GM18511 (cell line): ENCODE results near the gene HS6ST3.

Experiments used
- ATAC-seq: cut with Tn5 transposase; IDR thresholded peaks from one replicate; pipeline ENCODE4 v1.9.1; 2021; ENCODE audit warnings: mild to moderate bottlenecking, moderate library complexity; ENCODE audit not compliant: unreplicated experiment

The HS6ST3 gene

GRCh38 chr13:96810104-96810503, 720.2 kb downstream of the HS6ST3 start:
- no peak for ATAC-seq

- no peak for ATAC-seq
Observed at GRCh38 chr13:96811049-96811448, 721.1 kb downstream of the HS6ST3 start.

- ATAC-seq: no peak
Observed at GRCh38 chr13:96816261-96816660, 726.4 kb downstream of the HS6ST3 start.

GRCh38 chr13:96816874-96817273, 727.0 kb downstream of the HS6ST3 start:
- no peak for ATAC-seq

DNA sequence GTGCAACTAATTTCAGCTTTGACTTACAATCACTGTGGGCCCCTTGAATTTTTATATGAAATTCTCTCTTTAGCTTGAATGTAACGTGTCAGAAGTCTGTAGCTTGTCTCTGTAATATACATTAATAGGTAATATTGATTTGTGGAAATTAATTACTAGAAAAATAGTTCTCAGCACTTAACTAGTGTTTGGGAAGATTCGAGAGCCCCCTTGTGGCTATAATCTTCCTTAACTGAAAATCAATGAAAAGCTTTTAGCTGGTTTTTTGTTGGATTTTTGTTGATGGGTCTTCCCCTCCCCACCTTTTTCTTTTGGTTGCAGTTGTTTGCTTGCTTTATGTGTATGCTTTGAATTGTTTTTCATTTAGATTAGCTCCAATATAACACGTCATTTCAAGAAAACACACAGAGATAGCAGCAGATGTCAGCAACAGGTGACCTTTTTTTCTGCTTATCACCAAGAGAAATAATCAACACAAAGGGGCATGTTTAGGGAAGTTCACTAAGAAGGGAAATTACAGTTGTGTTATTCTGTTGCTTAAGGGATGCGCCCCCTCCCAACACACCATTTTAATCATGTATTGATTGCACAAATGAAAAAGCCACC, 727.5 kb downstream of the HS6ST3 start:
- no peak for ATAC-seq

DNA sequence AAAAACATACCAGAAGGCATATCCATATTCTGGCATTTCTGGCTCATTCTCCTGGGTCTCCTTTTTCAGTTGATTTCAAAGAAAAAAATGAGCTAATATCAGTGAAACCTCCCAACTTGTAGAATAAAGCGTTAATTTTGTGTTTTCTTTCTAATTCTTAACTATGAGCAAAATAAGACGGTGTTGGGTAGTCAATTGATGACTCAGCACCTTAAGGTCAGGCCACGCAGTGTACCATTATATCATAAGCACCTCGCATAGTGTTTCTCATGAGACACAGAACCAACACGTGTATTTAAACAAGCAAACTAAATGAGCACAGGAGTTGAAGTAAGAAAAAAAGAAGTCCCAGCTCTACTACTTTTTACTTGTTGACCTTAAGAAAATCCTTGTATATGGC, 729.5 kb downstream of the HS6ST3 start:
- ATAC-seq: no peak

- no peak for ATAC-seq
Observed at GRCh38 chr13:96821381-96821780, 731.5 kb downstream of the HS6ST3 start.

GRCh38 chr13:96821971-96822370, 732.1 kb downstream of the HS6ST3 start:
- no peak for ATAC-seq

- peak; percentile 49 for ATAC-seq
Observed at GRCh38 chr13:96822895-96823294, 733.0 kb downstream of the HS6ST3 start.

DNA sequence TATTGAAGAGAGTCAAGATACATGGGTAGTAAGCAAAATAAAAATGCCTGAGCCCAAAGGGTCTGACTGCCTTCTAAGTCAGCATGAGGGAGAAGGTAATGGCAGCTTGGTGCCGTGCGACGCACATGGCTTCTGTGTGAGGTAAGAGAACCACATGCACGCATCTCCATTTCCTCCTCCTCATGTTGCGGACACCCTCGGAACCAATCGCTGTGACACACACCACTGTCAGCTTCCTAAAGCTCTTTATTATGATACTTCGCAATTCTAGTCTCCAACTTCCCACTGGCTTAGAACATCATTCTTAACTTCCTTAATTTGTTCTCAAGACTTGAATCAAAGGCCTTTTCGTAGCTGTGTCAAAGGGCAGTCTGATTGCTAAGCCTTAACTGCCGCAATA, 734.2 kb downstream of the HS6ST3 start:
- no peak for ATAC-seq

DNA sequence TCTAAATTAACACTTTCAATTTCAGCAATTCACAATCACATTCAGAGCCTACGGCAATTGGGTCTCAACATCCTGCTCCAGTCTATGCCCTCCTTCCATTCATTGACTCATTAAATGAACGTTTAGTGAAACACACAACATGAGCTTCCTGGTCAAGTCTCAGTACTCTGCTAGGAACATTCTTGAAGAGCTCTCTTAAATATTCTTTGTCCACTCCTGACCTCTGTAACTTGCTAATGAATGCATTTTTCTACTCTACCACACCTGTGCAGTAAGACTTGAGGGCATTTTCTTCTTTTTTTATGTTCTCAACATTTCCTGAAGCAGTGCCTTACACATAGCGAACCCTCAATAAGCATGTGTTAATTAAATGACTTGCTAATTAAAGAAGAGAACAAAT, 735.7 kb downstream of the HS6ST3 start:
- no peak for ATAC-seq

GRCh38 chr13:96834626-96835025, 744.7 kb downstream of the HS6ST3 start:
- ATAC-seq: no peak

- no peak for ATAC-seq
Observed at GRCh38 chr13:96835546-96835945, 745.6 kb downstream of the HS6ST3 start.

GRCh38 chr13:96836733-96837132, 746.8 kb downstream of the HS6ST3 start:
- no peak for ATAC-seq

DNA sequence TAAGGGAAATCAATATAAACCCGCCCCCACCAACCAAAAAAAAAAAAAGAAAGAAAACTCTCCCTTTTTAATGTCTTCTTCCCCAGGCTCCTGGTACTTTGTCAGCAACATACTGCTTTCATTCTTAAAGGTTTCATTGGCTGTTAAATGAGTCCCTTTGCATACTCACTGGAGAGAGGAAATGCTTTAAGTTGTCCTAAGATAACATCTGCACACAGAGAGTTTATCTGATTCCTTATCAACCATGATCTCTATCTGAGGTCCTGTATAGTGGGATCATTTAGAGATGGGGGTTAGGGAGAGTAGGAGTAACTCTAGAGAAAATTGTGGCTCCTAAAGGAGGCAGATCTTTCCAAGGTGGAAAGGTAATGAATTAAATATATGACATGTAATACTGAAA, 747.9 kb downstream of the HS6ST3 start:
- ATAC-seq: no peak

DNA sequence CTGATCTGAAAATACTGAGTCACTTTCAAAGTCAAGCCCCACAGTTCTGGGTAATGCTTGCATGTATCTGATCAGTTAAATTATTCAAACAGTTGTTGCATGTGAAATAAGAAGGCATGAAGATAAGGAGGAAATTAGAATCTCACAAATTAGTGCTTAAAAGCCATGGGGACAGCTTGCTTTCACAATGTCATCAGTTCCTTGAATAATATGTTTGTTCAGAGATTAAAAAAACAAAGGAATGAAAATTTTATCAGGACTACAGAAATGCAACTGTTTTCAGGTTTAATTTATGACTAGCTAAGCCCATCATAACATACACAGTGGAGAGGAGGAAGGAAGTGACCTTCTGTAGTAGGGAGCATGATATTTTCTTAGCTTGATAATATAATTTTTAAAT, 754.3 kb downstream of the HS6ST3 start:
- ATAC-seq: no peak

- no peak for ATAC-seq
Observed at GRCh38 chr13:96844616-96845015, 754.7 kb downstream of the HS6ST3 start.

DNA sequence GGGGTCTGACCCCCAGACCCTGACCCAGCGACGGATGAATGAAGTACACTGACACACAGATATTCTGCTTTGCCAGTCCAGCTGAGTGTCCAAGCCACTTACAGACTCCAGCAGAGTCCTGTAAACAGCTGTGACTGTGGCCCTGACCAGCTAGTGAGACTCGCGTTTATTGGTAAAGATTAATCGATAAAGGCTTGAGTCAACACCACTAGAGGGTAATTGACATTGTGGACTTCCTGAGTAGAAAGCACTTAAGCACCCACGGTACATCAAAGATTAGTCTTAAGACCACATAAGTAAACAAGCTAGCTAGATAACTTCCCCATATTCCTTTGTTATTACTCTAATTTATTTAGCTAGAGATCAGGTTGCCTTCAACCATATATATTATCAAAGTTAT, 758.4 kb downstream of the HS6ST3 start:
- ATAC-seq: no peak

- ATAC-seq: no peak
Observed at GRCh38 chr13:96849091-96849490, 759.2 kb downstream of the HS6ST3 start.

DNA sequence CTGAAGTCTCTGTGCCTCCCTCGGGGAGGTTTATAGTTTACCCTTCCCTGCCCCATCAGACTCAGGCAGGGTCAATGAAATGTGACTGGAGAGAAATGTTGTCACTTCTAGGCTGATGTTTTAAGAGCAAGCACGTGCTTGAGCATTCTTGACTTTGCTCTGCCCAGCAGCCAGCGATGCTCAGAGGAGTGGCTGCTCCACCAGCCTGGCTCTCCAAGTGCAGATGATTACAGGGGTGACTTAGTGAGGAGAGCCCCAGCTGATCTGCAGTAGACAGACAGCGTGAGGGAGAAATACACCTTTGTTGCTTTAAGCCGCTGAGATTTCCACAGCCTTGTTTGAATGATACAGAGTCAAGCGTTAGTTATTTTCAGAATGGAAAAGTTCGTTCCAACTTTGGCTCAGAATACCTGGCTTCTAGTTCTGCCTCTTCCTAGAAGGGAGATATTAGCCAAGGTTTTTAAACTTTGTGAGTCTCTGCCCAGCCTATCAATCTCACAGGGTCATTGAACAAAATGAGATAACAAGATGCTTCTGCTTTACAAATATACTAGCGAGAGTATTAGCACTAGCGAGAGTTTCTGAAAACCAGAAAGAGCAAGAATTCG, 760.7 kb downstream of the HS6ST3 start:
- ATAC-seq: no peak

DNA sequence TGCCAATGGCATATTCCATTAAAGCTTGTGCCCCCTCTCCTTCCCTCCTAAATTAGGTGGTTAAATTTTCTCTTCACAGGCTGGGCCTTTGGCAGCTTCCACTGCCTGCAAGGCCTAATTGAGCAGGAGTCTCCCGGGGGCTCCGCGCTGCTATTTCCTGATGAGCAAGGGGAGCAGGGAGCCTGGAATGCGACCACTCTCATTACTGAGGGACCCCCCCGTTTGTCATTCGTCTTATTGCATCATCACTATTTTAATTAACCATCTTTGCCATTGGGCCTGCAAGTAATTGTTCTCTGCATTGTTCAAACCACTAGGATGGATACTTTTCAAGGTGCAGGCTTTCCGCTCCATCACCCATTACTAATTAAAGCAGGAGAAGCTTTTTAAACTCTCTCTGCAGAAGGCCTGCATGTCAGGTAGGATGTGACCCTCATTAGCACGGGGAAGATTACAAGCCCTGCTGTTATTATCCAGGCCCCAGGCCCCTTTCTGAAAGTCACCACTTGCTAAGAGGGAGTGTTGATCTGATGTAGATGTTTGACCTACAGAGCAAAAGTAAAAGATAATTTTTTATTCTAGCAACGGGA, 762.0 kb downstream of the HS6ST3 start:
- no peak for ATAC-seq

GRCh38 chr13:96858133-96858826, 768.4 kb downstream of the HS6ST3 start:
- no peak for ATAC-seq
